ENCODE data around the gene GOLGA8A. TPM values are rescaled to one million over a fixed set of nuclear protein-coding genes. Genes with fewer than 3 reads are reported as not detected.

The GOLGA8A gene
- total RNA-seq, 1 experiment from 2014 or later: 55.0 TPM

DNA sequence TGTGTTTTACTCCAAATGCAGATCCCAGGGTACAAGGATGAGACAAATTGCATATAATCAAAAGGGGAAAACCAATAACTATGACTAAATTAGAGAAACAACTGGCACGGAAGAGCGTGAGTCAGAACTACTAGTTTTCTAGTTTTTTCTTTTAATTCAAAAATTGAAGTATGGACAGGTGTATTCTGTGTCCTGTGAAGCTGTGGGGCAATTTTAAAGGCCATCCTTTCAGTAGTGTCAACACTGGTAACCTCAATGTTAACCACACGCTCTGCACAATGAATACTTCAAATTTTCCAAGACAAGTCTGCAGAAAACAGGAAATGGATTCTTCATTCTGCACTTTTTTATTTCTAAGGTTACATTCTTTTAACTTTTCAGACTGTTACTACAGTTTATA lies 32.5 kb upstream of the GOLGA8A start:
- H3K9me3 ChIP-seq (ENCODE audit: low read depth, low read length, poor library complexity, severe bottlenecking): no peaks in the 10 kb centered on the region
- no peak overlapping the region for H3K27ac ChIP-seq (ENCODE audit: low read depth, low read length, poor library complexity, severe bottlenecking)
- no TSS peak for BruUV-seq (replicated peaks)
- ChIA-PET POLR2A (ENCODE audit: low non-redundant PET) (no interaction called here), CTCF (no interaction called here)
- peaks cover 8% of the 10 kb centered on the region for H3K27me3 ChIP-seq (replicated peaks; ENCODE audit: insufficient read depth, low read depth, low read length, poor library complexity)
- H3K4me1 ChIP-seq (ENCODE audit: insufficient read depth, low read length, poor library complexity, severe bottlenecking): no peaks in the 10 kb centered on the region
- intact Hi-C loops (cut with micrococcal nuclease; ENCODE audit: unreplicated experiment): no loop called here
- no peak overlapping the region for H3K4me3 ChIP-seq (ENCODE audit: low read depth, low read length, poor library complexity, severe bottlenecking)
- no peak for TF ChIP-seq EZH2 (IDR thresholded peaks at IDR 0.05; ENCODE audit: borderline replicate concordance, low read depth, low read length, poor library complexity, severe bottlenecking)
- TF ChIP-seq, protein P1, sequence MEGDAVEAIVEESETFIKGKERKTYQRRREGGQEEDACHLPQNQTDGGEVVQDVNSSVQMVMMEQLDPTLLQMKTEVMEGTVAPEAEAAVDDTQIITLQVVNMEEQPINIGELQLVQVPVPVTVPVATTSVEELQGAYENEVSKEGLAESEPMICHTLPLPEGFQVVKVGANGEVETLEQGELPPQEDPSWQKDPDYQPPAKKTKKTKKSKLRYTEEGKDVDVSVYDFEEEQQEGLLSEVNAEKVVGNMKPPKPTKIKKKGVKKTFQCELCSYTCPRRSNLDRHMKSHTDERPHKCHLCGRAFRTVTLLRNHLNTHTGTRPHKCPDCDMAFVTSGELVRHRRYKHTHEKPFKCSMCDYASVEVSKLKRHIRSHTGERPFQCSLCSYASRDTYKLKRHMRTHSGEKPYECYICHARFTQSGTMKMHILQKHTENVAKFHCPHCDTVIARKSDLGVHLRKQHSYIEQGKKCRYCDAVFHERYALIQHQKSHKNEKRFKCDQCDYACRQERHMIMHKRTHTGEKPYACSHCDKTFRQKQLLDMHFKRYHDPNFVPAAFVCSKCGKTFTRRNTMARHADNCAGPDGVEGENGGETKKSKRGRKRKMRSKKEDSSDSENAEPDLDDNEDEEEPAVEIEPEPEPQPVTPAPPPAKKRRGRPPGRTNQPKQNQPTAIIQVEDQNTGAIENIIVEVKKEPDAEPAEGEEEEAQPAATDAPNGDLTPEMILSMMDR (conservative IDR thresholded peaks at IDR 0.05; ENCODE audit: low read depth, low read length): no peak
- H3K36me3 ChIP-seq (ENCODE audit: insufficient read depth, low read length, poor library complexity, severe bottlenecking): no peaks in the 10 kb centered on the region
- DNase-seq (ENCODE audit: low spot score): no peak

DNA sequence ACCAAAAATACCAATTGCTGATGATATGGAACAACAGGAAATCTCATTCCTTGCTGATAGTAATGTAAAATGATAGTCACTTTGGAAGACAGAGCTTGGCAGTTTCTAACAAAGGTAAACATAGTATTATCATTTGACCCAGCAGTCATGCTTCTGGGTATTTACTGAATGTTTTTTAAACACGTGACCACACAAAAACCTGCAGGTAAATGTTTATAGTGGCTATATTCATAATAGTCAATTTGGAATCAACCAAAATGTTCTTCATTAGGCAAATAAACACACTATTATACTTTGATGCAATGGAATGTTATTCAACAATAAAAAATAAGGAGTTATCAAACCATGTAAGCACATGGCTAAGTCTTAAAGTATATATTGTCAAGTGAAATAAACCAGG lies 24.1 kb upstream of the GOLGA8A start:
- Histone ChIP-seq H3K27me3 (replicated peaks; ENCODE audit: insufficient read depth, low read depth, low read length, poor library complexity) (peaks cover 39% of the 10 kb centered on the region), H3K4me3 (ENCODE audit: low read depth, low read length, poor library complexity, severe bottlenecking) (no peak overlapping the region), H3K9me3 (ENCODE audit: low read depth, low read length, poor library complexity, severe bottlenecking) (no peaks in the 10 kb centered on the region), H3K27ac (ENCODE audit: low read depth, low read length, poor library complexity, severe bottlenecking) (no peak overlapping the region), H3K36me3 (ENCODE audit: insufficient read depth, low read length, poor library complexity, severe bottlenecking) (no peaks in the 10 kb centered on the region), H3K4me1 (ENCODE audit: insufficient read depth, low read length, poor library complexity, severe bottlenecking) (no peaks in the 10 kb centered on the region)
- TF ChIP-seq, protein P1 (conservative IDR thresholded peaks at IDR 0.05; ENCODE audit: low read depth, low read length): no peak
- no peak for TF ChIP-seq EZH2 (IDR thresholded peaks at IDR 0.05; ENCODE audit: borderline replicate concordance, low read depth, low read length, poor library complexity, severe bottlenecking)
- no peak for DNase-seq (ENCODE audit: low spot score)
- intact Hi-C loops (cut with micrococcal nuclease; ENCODE audit: unreplicated experiment): no loop called here
- ChIA-PET CTCF (no interaction called here), POLR2A (ENCODE audit: low non-redundant PET) (no interaction called here)
- no TSS peak for BruUV-seq (replicated peaks)

- H3K36me3 ChIP-seq (ENCODE audit: insufficient read depth, low read length, poor library complexity, severe bottlenecking): no peaks in the 10 kb centered on the region
- peaks cover 42% of the 10 kb centered on the region for H3K27me3 ChIP-seq (replicated peaks; ENCODE audit: insufficient read depth, low read depth, low read length, poor library complexity)
- intact Hi-C loops (cut with micrococcal nuclease; ENCODE audit: unreplicated experiment): no loop called here
- DNase-seq (ENCODE audit: low spot score): no peak
- POLR2A ChIA-PET (ENCODE audit: low non-redundant PET): no interaction called here
- H3K9me3 ChIP-seq (ENCODE audit: low read depth, low read length, poor library complexity, severe bottlenecking): no peaks in the 10 kb centered on the region
- CTCF ChIA-PET: no interaction called here
- H3K4me3 ChIP-seq (ENCODE audit: low read depth, low read length, poor library complexity, severe bottlenecking): no peak overlapping the region
- H3K27ac ChIP-seq (ENCODE audit: low read depth, low read length, poor library complexity, severe bottlenecking): no peak overlapping the region
- TF ChIP-seq EZH2 (IDR thresholded peaks at IDR 0.05; ENCODE audit: borderline replicate concordance, low read depth, low read length, poor library complexity, severe bottlenecking): no peak
- TF ChIP-seq, protein P1 (conservative IDR thresholded peaks at IDR 0.05; ENCODE audit: low read depth, low read length): no peak
- BruUV-seq (replicated peaks): no TSS peak
- no peaks in the 10 kb centered on the region for H3K4me1 ChIP-seq (ENCODE audit: insufficient read depth, low read length, poor library complexity, severe bottlenecking)
Observed at GRCh38 chr15:34460451-34460850, 22.8 kb upstream of the GOLGA8A start.
